ENCODE measurements around the gene POLE4.

POLE4 gene, protein sequence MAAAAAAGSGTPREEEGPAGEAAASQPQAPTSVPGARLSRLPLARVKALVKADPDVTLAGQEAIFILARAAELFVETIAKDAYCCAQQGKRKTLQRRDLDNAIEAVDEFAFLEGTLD

DNA sequence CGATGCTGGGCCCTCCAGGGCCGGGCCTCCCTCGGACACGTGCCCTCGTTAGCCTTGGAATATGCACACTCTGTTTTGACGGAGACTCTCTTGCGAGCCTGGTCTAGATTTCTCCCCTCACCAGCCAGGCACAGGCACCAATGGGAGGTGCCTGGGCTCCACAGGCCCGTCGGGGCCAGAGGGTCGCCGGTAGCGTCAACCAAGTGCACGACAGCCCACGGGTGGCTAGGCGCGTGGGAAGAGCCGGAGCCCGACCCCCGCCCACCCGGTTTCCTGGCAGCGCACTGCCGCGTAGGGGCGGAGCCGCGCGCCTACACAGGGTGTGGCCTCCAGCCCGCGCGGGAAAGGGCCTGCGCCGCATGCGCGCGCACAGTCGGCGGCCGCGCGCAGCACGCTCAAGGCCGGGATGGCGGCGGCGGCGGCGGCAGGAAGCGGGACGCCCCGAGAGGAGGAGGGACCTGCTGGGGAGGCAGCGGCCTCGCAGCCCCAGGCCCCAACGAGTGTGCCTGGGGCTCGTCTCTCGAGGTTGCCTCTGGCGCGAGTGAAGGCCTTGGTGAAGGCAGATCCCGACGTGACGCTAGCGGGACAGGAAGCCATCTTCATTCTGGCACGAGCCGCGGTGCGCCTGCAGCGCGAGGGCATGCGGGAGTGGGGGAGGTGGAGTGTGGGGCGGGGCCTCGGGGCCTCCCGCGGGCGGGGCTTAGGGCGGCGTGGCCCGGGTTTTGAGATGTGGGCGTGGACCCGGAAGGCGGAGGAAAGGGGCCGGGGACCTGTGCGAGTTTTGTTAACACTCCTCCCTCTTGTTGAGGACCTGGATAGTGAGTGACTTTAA, at the start of gene POLE4:
POLE4 (plus strand) TSS at position 370 of the 832 bp plus-strand sequence; CDS start at position 407, 37 bp downstream.
- DNase-seq: peak; percentile 93

DNA sequence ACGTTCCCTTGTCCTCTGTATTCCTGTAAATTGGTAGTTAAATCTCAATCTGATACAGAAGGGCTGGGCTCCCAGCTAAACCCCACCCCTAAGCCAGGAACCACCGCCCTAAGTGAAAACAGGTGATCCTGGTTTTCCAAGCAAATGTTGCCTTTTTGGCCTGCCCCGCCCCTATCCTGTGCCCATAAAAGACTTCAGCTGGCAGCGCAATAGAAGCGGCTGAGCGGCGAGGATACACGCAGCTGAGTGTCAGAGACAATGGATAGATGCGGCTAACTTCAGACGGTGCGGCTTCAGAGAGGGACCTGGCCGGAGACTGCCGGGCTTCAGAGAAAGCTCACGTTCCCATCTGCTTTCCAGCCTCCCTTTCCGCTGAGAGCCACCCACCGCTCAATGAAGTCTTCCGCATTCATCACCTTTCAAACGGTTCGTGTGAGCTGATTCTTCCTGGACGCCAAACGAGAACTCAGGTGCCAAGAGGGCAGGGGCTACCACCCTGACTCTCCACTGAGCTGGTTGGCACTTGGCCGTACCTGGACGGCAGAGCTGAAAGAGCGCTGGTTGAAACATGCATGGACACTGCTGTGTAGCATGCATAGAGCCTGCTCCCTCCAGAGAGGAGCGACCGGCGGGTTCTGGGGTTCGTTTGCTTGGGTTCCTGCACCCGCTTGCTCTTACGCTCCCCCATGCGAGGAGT, 49.5 kb upstream of the POLE4 start:
- no peak for DNase-seq

DNA sequence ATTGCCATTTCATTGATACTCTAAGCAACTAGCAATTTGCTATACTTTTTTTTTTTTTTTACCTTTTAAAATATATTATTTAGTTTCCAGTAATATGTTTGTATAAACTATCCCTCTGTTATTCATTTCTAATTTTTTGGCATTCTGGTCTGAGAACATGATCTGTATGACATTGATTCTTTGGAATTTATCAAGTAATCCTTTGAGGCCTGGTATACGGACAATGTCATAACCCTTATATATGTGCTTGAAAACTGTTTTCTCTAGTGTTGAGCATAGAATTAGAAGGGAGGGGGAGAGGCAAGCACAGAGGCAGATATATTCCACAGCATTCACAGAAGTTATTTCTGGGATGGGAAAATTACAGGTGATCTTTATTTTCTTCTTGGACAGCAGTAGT, 48.2 kb upstream of the POLE4 start:
- DNase-seq: no peak

DNA sequence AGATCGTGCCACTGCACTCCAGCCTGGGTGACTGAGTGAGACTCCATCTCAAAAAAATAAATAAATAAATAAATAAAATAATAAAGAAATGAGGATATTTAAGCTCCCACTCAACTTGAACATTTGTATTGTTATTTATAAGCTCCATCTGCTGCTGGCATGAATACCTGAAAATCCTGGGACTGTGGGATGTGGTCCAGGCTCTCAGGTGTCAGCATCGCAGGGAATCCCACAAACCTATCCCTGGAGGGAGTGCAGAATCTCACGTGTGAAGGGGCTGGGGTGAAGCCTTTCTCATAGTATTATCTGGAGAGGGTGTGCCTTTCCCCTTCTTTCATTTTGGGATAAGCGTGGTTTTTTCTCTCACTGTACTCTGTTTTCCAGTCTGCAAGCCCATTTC, 47.4 kb upstream of the POLE4 start:
- DNase-seq: no peak

DNA sequence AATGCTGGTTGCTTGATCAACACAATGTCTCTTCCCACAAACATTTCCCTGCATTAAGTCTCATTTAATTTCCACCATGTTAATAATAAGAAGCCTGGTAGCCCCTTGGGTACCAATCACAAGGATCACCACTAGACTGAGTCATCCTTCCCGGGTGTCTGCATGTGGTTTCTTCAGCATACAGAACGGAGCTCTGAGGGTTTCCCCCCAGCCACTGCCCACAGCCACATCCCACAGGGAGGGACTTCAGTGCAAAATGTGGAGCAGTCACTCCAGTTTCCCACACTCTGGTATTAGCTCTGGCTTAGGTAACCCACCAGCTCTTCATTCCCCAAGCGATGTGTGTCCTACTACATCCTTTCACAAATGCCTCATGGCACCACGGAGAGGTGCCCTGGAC, 42.7 kb upstream of the POLE4 start:
- DNase-seq: no peak

DNA sequence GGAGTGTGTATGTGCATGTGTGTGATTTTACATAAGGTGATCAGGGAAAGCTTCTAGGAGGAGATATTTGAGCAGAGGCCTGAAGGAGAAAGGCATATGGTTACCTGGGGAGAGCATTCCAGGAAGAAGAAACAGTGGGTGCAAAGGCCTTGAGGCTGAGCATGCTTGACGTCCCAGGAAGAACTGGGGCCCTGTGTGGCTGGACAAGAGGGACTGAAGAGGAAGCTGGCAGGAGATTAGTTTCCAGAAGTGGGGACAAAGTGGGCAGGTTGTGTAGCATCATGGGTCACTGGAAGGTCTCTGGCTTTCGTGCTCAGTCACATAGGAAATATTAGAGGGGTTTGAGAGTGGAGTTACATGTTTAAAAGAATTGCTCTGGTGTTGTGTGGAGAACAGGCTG, 42.0 kb upstream of the POLE4 start:
- DNase-seq: no peak

DNA sequence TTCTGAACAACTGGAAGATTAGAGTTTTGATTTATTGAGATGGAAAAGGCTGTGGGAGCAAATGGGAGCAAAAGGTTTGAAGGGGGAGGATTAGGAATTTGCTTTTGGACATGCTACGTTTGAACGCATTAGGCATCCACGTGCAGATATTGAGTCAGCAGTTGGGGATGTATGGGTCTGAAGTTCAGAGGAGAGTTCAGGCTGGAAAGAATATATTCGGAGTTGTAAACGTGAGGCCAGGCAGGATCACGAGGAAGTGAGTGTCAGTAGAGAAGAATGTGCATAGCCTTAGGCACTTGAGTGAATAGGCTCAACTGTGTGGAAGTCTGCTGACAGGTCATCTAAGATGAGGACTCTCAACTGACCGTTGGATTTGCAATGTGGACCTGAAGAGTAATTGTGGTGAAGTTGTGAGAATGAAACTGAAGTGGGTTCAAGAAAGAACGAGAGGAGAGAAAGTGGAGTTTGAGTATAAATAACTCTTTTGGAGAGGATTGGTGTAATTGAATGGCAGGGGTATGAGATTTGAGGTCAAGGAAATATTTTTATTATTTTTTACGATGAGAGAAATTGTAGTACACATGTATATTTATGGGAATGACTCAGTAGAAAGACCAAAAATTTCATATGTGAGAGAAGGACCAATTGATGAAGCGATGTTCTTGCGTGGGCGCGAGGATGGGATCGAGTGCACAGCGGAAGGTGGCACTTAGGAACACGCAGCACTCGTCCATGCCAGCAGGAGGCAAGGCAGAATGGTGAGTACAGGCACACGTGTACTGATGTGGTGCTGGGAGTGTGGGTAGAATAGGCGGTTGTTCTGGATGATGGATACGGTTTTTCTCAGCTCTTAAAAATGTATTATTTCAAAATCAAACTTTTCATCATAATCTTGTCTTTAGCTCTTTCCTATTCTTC, 40.5 kb upstream of the POLE4 start:
- DNase-seq: no peak

DNA sequence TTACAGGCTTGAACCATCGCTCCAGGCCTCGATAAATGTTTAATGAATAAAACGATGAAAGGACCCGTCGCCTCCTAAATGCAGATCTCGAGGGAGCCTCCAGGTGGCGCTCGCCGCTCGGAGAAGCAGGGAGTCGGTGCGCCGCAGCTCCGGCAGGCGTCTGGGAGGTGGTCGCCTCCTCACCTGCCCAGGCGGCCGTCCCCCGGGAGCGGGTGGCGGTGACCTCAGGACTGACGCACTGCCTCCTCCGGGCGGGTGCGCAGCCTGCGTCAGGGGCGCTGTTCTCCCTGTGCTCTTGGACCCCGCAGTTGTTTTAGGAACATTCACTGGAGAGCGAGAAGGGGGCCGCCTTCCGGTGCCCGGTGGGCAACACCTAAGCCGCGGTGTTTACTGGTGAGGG, 38.6 kb upstream of the POLE4 start:
- DNase-seq: peak; percentile 56 to 70

DNA sequence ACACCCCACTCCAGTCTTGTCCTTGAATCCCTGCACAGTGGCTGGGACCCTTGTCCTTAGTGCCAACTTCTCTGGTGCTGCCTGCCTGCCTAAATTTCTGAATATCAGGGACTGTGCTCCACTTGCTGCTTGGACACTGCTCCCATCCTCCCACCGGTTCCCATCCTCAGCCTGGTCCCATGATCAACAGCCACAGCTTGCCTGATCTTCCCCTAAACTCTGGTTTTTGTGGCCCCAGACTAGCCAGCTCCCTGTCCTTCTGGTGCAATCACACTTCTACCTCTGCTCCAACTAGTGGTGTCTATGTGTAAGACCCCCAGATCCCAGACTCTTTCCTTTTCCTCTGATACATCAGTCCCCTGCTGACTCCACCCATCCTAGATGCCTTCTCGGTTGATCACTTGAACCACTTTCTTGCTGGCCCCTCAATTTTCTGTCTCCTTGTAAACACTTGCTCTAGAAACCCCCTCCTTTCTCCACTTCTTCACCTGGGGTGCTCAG, 37.2 kb upstream of the POLE4 start:
- DNase-seq: no peak

DNA sequence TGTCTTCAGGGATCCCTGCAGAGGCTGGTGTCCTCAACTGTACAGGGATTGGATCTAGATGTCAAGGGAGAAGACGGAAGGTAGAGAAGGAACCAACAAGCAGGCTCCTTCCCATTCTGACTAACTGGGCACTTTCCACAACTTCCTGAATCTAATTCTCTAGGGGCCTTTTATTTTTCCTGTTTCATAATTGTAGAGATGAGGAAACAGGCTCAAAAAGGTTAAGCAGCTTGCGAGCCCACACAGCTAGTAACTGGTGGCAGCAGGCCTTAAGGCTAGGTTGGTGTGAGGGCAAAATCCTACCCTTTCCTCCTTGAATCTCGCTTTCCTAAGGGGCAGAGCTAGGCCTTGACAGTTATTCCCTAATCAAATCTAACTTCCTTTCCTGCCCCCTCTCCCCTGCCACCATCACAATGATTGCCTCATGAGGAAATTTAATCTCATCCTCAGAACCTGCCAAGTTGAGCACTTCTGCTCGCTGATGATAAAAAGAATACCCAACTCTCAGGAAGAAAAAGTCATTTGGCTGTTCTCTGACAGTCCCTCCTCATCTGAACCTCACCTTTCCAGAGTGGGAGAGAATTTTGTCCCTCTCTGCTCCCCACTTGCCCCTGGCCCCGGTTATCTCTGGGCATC, 35.7 kb upstream of the POLE4 start:
- DNase-seq: no peak

DNA sequence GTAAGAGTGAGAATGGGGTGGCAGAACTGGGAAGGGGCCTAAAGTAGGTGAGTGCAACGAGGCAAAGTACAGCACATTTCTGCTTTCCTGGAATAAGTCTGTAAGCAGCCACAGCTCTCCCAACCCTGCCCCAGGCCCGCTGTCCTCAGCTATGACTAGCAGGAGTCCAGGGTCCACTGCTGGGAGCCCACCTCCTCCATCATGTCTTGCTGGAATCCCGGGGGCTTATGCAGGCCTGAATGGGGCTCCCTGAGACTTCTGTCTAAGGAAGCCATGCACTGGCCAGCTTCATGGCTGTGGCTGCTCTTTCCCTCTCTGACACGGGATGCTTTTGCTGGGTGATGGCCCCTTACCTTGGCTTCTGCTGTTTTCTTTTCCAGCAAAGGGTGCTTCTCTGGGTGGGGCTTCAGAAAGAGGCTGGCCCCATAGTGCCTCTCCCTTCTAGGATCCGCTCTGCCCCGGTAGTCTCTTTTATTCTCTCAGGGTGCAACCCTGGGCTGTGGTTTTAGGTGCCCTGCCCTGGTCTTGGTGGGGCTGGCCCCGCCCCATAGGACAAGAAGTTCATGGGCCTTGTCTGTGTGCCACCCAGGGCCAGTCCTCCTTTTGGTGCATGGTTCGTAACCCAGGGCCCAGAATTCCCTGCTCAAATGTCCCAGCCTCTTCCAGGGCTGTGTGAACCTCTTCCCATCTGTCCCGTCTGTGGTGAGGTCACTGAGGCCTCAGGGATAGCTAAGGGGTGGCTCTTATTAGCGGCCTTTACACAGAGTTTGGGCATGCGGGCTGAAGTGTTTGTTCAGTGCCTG, 33.8 kb upstream of the POLE4 start:
- no peak for DNase-seq

DNA sequence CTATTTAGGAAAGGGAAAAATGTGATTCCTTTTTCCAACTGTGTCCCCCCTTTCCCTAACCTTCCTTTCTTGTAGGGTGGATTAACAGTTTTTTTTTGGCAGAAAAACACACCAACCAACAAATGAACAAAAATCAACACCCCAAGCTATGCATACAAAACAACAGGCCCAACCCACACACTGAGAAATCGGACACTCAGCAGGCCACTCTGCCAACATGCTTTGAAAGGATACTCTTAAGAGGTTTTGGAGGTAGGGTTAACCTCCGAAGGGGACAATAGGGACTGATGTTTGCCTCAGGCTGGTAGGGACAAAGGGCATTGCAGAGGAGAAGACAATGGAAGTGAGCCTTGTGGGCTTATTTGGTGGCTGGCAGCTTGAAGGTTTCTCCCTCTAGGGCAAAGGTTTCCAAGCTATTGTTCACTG, 33.1 kb upstream of the POLE4 start:
- no peak for DNase-seq

DNA sequence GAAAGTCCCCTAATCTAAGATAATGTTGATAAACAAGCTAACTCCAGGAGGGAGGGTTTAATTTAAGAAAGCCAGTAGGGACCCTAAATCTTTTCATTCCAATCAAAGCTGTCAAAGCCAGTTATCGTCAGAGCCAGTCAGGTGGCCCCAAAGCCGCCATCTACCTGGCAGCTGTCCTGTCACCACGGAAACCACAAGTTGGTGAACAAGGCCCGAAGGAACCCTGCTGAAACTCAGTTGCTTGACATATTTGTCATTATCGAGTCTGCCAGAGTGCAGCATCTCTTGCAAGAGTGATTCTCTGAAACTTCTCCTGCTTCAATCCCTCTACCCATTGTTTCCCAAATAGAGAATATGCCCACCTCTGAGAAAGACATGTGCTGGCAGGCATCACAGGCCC, 30.8 kb upstream of the POLE4 start:
- DNase-seq: no peak

DNA sequence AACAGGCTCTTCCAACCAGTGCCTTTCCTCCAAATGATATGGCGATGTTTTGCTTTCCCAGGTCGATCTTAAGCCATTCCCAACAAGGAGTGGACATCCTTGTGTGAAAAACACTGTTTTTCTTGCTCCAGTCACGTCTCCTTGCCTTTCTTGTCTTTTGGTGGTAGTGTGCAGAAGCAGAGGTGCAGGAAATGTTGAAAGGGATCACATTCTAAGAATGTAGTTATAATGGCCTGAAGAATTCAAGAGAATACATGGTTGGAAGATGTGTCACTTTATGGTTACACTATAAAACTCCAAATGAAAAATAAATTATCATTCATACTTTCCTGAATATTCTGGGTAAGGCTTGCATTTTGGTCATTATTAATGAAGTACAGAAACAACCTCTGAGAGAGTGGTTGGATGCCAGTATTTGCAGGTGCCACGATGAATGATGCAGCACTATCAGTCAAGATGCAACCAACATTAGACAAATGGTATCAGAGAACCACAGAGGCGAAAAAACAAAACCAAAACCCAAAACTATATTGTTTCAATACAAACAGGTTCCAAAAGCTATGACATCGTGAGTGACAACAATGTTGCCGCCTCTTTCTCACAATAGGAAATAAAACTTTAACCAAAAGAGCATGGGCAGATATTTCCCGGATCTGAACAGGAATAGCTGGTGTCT, 27.5 kb upstream of the POLE4 start:
- no peak for DNase-seq

DNA sequence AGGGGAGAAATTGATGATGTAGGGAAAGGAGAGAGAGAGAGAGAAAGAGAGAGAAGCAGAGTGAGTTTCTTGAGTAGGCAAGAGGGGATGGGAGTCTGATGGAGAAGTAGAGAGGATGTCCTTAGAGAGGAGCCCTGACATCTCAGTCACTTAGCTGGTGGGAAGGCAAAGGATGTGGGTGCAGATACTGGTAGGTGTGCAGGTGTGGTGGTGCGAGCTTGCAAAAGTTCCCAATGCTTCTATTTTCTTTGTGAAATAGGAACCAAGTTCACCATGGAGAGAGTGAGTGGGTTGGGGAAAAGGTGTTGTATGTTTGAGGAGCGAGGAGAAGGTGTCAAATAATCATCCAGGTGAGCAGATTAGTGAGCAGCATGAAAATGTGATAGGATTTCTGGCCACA, 26.5 kb upstream of the POLE4 start:
- DNase-seq: no peak

DNA sequence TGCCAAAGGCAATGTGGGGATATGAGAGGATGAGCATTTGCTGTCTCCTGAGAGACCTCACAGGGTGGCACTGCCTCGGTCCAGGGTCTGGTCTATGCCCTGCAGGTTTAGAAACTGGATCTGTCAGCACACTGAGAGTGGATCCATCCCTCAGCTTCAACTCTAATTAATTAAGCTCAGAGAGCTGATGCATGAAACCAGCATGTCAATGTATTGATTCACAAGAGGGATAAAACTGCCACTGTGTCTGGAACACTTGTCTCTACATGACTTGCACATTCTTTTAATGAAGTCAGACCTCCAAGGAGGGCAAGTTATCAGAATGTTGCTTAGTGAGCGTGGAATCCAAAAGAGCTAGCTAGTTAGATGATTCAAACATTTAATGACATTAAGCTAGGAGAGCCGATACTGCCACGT, 22.5 kb upstream of the POLE4 start:
- no peak for DNase-seq

DNA sequence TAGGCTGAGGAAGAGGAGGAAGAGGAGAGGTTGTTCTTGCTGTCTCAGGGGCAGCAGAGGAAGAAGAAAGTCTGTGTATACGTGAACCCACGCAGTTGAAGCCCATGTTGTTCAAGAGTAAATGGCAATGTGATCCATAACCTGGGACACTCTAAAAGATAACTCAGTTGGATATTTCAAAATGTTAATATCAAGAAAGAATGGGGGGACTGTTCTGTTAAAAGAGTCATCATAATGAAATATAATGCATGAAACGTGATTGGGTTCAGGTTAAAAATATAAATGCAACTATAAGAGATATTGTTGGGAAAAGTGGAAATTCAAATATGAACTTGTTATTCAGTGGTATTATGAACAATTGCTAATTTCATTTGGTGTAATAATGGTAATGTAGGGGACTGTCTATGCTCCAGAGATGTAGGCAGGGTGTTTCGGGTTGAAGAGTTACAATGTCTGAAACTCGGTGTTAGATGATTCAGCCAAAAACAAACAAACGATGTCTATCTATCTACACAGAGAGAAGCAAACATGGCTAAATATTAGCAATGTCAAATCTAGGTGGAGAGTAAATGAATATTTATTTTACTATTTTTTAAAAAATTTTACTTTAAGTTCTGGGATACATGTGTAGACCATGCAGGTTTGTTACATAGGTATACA, 21.1 kb upstream of the POLE4 start:
- no peak for DNase-seq

DNA sequence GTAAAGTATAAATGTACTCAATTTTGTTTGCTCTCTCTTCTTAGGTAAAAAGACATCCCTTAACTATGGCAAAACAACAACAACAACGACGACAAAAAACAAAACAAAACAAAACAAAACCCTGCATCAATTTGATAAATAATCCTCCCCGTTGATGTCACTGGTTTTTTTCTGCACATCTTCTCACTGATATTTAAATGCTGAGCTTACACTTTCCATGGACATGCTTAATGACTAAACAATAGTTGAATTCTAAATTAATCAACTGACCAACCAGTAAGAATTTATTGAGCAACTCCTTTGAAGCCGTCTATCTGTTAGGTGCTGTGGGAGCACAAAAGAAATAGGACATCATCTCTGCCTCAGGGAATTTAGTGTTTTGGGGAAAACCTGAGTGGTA, 20.2 kb upstream of the POLE4 start:
- DNase-seq: no peak

DNA sequence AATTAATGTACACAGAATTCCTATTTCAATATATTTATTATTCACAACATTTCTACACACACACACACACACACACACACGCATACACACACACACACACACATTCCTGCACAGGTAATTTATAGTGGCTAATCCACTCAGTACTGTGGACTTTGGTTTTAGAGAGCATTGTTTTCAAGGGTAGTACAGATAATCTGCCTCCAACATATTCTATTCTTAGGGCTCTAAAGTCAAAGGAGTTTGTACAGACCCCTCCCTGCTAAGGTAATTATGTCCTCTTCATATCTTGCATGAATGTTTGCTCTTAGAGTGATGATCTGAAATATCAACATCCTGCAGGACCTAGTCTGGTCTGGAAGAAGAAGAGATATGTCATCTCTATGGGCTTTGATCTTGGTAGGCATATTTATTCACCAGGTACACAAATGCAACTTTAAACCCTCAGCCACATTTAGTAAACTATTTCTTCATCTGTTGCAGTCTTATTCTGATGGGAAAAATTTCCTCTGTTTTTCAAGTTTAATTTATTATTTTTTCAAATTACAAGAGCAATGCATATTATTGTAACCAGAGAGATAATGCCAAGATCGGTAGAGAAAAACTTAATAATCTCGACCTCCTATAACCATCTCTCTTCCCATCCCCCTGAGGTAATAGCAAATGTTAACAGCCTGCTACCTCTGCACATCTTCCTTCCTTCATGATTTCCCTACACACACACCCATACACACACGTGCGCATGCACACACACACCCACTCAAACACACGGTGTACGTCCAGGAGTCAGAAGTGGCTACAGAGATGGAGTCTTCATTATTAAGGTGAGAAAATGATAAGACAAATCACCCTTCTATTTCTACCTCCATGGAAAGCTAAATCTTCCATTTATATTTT, 18.3 kb upstream of the POLE4 start:
- no peak for DNase-seq

Measured in activated CD4-positive, alpha-beta T cell treated with anti-CD3 and anti-CD28 coated beads for 4 hours (primary cell).